Ectodermal cell (in vitro differentiated cells): ENCODE measurements around the gene MAX.
"Not testable (repeated sequence)": the region's sequence is repeated elsewhere in the genome, so short reads cannot be mapped to it uniquely, and the experiment has no call there.

Experiments
- H3K27ac ChIP-seq: 2 replicates; pipeline ENCODE4 v1.7.0; 2013; ENCODE audit warnings: mild to moderate bottlenecking, low read depth, low read length; ENCODE audit not compliant: insufficient read depth, poor library complexity, severe bottlenecking
- H3K27me3 ChIP-seq: 2 replicates; pipeline ENCODE4 v1.7.0; 2013; ENCODE audit warnings: mild to moderate bottlenecking, low read length; ENCODE audit not compliant: insufficient read depth, control insufficient read depth, poor library complexity, severe bottlenecking
- H3K36me3 ChIP-seq: one replicate; pipeline ENCODE4 v1.7.0; 2013; ENCODE audit warnings: low read length; ENCODE audit not compliant: control insufficient read depth, insufficient read depth
- H3K4me1 ChIP-seq: one replicate; pipeline ENCODE4 v1.7.0; 2013; ENCODE audit warnings: low read length; ENCODE audit not compliant: control insufficient read depth, insufficient read depth
- H3K4me3 ChIP-seq: 2 replicates; pipeline ENCODE4 v1.7.0; 2013; ENCODE audit warnings: low read depth, low read length, control low read depth; ENCODE audit not compliant: insufficient read depth
- H3K9me3 ChIP-seq: 2 replicates; pipeline ENCODE4 v1.7.0; 2013; ENCODE audit warnings: mild to moderate bottlenecking, low read length, moderate library complexity; ENCODE audit not compliant: control insufficient read depth
- WGBS, 2 experiments: methylation state at CpG; one replicate each; pipeline ENCODE4 v1.1.7; 2013; ENCODE audit warnings: missing lambda C conversion rate in 2 of 2; 5-methylcytosine and 5-hydroxymethylcytosine counted together

Gene MAX

DNA sequence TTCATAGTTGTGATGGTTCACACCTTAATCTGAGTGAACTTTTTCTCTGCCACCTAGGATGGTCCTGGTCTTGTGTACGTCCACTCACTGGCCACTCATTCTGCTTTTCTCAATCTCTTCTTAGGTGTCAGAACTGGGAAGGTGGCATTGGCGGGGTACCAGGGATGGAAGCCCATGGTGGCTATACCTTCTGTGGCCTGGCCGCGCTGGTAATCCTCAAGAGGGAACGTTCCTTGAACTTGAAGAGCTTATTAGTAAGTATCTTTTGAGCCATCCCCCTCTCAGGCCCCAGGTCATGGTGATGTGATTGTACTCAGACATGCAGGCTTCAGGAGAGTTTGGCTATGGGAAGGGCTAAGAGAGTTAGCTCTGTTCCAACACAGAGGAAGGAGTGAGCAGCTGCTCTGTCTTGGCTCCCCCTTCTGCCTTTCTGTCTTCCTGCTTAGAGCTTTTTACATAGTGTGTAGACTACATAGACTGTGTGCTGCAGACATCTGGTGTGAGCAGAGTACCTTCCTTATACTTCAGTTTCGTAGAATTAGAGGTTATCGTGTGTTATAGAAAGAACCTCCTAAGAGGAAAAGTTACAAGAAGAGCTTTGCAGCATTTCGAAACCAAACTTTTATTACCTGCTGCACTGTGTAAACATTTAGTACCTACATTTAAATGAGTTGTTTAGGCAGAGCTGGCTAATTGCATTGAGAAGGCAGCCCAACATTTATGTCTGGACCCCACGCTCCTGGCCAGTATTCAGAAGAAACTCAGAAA, 61.5 kb downstream of the MAX start:
- H3K4me3 ChIP-seq = no peak overlapping the region
- WGBS, 2 experiments = 96 to 98% methylated on average over 9 of the region's 9 CpGs

DNA sequence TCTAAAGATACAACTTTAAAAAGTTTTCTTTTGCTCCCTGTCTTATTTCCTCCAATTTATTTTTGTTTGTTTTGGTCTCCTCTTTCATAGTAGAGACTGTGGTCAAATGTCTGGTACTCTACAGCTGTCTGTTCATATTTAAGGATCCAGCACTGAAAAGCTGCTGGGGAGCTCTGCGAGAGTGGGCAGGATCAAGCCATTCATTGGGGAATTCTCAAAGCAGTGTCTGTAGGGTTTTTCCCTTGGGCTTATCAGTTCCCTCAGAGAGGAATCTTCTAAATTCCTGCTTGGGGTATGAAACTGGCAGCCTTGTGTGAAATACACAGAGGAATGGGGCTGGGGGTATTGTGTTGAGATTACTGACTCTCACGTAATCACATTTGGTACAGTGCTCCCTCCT, 63.4 kb downstream of the MAX start:
- no peak overlapping the region for H3K27ac ChIP-seq
- 72 to 82% methylated on average over 2 of the region's 2 CpGs for WGBS, 2 experiments
- H3K4me1 ChIP-seq = no peaks in the 10 kb centered on the region
- no peaks in the 10 kb centered on the region for H3K27me3 ChIP-seq
- H3K36me3 ChIP-seq = peaks cover 7% of the 10 kb centered on the region
- H3K4me3 ChIP-seq = no peak overlapping the region
- H3K9me3 ChIP-seq = no peaks in the 10 kb centered on the region

More for the DNA sequence above, 61.5 kb downstream of the MAX start:
- Histone ChIP-seq H3K9me3 (no peaks in the 10 kb centered on the region), H3K27me3 (no peaks in the 10 kb centered on the region), H3K36me3 (peaks cover 12% of the 10 kb centered on the region), H3K27ac (no peak overlapping the region), H3K4me1 (no peaks in the 10 kb centered on the region)

DNA sequence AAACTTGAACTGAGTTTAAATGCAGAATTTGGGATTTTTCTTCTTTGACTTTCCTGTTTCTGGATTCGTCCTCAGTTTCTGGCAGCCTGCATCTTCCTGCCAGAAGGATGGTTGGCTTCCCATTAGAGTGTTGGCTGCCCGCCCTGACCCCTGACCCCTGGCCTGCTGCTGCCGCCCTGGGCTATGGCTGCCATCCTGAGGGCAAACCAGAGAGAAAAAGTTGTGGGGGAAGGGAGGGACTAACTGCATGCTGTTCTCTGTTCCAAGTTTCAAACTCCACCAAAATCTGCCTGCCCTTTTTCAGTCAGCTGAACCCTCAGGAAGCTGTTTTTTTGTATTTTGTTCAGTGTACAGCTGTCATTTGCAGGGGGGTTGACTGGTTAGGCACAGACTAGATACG, 67.3 kb downstream of the MAX start:
- Histone ChIP-seq H3K27ac (no peak overlapping the region), H3K9me3 (no peaks in the 10 kb centered on the region), H3K4me3 (no peak overlapping the region), H3K36me3 (peaks cover 9% of the 10 kb centered on the region), H3K27me3 (no peaks in the 10 kb centered on the region), H3K4me1 (no peaks in the 10 kb centered on the region)
- WGBS, 2 experiments = 87 to 91% methylated on average over 4 of the region's 4 CpGs

DNA sequence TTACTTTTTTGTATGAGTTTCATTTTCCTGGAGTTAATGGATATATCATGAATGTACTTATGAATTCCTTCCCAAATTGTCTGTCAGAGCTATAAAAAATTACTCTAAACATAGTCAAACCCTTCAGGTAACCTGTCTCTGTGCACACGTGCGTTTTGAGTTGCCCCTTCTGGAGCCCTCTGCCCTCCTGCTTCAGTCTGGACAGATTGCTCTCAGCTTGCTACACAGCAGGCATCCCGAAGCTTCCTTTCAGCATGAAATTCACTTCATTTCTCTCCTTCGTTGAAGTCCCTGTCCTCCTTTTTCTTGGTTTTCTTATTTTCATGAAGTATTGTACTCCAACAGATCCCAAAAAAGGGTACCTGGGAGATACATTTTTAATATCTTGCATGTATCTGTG, 68.3 kb downstream of the MAX start:
- Histone ChIP-seq H3K4me3 (no peak overlapping the region), H3K27ac (no peak overlapping the region), H3K9me3 (no peaks in the 10 kb centered on the region), H3K36me3 (peaks cover 11% of the 10 kb centered on the region), H3K27me3 (no peaks in the 10 kb centered on the region), H3K4me1 (no peaks in the 10 kb centered on the region)
- 87 to 92% methylated on average over 4 of the region's 4 CpGs for WGBS, 2 experiments

DNA sequence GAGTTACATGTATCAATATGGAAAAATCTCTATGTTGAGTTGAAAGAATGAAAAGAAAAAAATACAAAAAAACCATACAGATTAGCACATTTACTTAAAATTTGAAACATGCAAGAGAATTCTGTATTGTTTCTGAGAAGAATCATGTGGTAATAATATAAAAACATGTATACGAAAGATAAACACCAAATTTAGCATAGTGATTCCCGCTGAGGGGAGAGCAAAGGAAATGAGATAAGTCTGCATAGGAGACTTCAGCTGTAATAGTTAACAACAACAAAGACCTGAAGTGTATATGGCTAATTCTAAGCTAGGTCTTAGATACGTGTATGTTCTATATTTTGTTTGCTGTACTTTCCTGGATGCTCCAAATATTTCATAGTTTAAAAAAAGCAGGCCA, 69.1 kb downstream of the MAX start:
- H3K27ac ChIP-seq = no peak overlapping the region
- 96 to 98% methylated on average over 3 of the region's 3 CpGs for WGBS, 2 experiments
- no peak overlapping the region for H3K4me3 ChIP-seq
- H3K36me3 ChIP-seq = peaks cover 13% of the 10 kb centered on the region
- H3K4me1 ChIP-seq = no peaks in the 10 kb centered on the region
- no peaks in the 10 kb centered on the region for H3K9me3 ChIP-seq
- H3K27me3 ChIP-seq = no peaks in the 10 kb centered on the region

DNA sequence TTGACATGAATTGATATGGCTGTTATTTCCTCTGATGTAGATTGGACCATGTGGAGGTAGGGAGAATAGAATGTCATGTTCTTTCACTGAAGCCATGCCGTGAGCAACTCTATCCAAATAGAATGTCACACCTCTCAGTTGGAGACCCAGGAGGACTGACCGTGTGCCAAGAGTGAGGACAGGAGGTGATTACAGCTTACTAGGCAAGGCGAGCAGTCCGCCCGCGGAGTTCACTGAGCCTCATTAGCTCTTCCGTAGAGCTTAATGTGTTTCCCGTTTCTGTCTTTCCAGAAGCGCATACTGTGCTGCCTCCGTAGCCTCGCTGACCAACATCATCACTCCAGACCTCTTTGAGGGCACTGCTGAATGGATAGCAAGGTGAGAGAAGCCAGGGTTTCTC, 70.0 kb downstream of the MAX start:
- H3K4me1 ChIP-seq = no peaks in the 10 kb centered on the region
- WGBS, 2 experiments = 97% methylated on average over 11 of the region's 11 CpGs
- H3K27me3 ChIP-seq = no peaks in the 10 kb centered on the region
- H3K36me3 ChIP-seq = peaks cover 13% of the 10 kb centered on the region
- no peak overlapping the region for H3K27ac ChIP-seq
- no peak overlapping the region for H3K4me3 ChIP-seq
- no peaks in the 10 kb centered on the region for H3K9me3 ChIP-seq

DNA sequence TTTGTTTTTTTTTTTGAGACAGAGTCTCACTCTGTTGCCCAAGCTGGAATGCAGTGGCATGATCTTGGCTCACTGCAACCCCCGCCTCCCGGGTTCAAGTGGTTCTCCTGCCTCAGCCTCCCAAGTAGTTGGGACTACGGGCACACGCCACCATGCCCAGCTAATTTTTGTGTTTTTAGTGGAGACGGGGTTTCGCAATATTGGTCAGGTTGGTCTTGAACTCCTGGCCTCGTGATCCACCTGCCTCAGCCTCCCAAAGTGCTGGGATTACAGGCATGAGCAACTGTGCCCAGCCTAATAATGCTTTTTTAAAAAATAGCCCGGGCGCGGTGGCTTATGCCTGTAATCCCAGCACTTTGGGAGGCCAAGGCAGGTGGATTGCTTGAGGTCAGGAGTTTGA, 71.0 kb downstream of the MAX start:
- not testable (repeated sequence) for H3K9me3 ChIP-seq, H3K4me1 ChIP-seq, H3K27me3 ChIP-seq, H3K4me3 ChIP-seq, H3K27ac ChIP-seq
- H3K36me3 ChIP-seq = peaks cover 13% of the 10 kb centered on the region
- WGBS, 2 experiments = 94 to 95% methylated on average over 10 of the region's 10 CpGs

DNA sequence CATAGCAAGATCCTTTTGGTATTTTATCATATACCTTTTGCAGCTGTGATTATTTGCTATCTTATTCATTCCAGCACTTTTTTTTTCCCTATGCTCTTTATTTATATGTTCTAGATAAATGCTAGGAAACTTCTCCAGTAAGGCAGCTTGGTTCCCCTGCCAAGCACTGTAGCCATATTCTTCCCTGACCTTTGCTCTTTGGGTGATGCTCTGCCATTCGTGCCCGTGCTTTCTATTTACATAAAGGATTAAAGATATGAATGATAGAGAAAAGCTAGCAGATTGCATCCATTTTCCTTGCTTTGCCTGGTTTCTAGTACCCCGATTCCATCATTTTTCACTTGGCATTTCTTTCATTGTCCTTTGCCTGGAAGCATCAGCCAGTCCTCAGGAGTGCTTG, 73.4 kb downstream of the MAX start:
- Histone ChIP-seq H3K36me3 (peaks cover 13% of the 10 kb centered on the region), H3K27ac (no peak overlapping the region), H3K27me3 (no peaks in the 10 kb centered on the region), H3K4me1 (no peaks in the 10 kb centered on the region), H3K4me3 (no peak overlapping the region), H3K9me3 (no peaks in the 10 kb centered on the region)
- WGBS, 2 experiments = 82 to 85% methylated on average over 3 of the region's 3 CpGs

DNA sequence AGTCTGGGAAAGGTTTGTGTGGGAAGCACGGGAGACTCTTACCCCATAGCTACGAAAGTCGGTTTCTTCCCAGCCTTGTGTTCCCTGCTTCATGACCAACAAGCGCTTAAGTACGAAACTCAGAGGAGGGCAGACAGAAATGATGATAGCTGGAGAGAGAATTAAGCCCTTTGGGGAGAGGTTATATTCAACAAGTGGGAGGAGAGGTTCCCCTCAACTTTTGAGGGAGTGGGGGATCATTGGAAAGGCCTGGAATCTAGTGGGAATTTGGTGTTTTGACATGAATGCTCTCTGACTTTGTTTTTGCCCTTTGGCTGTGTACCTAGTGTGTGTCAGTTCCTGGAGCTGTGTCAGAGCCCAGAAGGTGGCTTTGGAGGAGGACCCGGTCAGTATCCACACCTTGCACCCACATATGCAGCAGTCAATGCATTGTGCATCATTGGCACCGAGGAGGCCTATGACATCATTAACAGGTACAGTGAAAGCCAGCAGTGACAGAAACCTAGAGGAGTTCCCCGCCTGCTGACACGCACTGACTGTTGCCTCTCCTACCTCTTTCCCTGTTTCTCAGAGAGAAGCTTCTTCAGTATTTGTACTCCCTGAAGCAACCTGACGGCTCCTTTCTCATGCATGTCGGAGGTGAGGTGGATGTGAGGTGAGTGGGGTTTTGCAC, 75.1 kb downstream of the MAX start:
- no peak overlapping the region for H3K4me3 ChIP-seq

DNA sequence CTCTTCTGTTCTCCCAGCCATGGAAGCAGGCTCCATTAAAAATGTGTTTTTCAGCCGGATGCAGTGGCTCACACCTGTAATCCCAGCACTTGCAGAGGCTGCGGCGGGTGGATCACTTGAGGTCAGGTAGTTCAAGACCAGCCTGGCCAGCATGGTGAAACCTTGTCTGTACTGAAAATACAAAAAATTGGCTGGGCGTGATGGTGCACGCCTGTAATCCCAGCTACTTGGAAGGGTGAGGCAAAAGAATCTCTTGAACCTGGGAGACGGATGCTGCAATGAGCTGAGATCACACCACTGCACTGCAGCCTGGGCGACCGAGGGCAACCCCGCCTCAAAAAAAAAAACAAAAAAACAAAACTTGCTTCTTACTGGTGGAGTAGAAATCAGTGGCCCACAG, 75.8 kb downstream of the MAX start:
- Histone ChIP-seq H3K9me3 (no peaks in the 10 kb centered on the region), H3K4me1 (no peaks in the 10 kb centered on the region), H3K27ac (no peak overlapping the region), H3K36me3 (peaks cover 4% of the 10 kb centered on the region), H3K4me3 (no peak overlapping the region), H3K27me3 (no peaks in the 10 kb centered on the region)
- WGBS, 2 experiments = 94 to 96% methylated on average over 9 of the region's 9 CpGs

More for the DNA sequence above, 75.1 kb downstream of the MAX start:
- WGBS, 2 experiments = 96 to 97% methylated on average over 11 of the region's 11 CpGs
- Histone ChIP-seq H3K27me3 (no peaks in the 10 kb centered on the region), H3K9me3 (no peaks in the 10 kb centered on the region), H3K4me1 (no peaks in the 10 kb centered on the region), H3K36me3 (peaks cover 6% of the 10 kb centered on the region), H3K27ac (no peak overlapping the region)
